RPMI7951 (cell line): ENCODE data around the gene RITA1. TPM values are rescaled to one million over a fixed set of nuclear protein-coding genes. Genes with fewer than 3 reads are reported as not detected.
"Not testable (repeated sequence)": the region's sequence is repeated elsewhere in the genome, so short reads cannot be mapped to it uniquely, and the experiment has no call there.

Experiments used
- DNase-seq: peaks from one replicate; pipeline ENCODE4 v3.0.0-alpha.2; 2012; ENCODE audit warnings: low read depth
- total RNA-seq: library from RNA; depleted of rRNA; stranded (reverse); fragments of >200 nt; shearing (Covaris generic); gene quantifications from 2 replicates; pipeline ENCODE4 v1.2.3, GENCODE V29; 2014; rRNA removed

The RITA1 gene, protein sequence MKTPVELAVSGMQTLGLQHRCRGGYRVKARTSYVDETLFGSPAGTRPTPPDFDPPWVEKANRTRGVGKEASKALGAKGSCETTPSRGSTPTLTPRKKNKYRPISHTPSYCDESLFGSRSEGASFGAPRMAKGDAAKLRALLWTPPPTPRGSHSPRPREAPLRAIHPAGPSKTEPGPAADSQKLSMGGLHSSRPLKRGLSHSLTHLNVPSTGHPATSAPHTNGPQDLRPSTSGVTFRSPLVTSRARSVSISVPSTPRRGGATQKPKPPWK
- total RNA-seq = 39.5 and 43.0 TPM in 2 replicates

DNA sequence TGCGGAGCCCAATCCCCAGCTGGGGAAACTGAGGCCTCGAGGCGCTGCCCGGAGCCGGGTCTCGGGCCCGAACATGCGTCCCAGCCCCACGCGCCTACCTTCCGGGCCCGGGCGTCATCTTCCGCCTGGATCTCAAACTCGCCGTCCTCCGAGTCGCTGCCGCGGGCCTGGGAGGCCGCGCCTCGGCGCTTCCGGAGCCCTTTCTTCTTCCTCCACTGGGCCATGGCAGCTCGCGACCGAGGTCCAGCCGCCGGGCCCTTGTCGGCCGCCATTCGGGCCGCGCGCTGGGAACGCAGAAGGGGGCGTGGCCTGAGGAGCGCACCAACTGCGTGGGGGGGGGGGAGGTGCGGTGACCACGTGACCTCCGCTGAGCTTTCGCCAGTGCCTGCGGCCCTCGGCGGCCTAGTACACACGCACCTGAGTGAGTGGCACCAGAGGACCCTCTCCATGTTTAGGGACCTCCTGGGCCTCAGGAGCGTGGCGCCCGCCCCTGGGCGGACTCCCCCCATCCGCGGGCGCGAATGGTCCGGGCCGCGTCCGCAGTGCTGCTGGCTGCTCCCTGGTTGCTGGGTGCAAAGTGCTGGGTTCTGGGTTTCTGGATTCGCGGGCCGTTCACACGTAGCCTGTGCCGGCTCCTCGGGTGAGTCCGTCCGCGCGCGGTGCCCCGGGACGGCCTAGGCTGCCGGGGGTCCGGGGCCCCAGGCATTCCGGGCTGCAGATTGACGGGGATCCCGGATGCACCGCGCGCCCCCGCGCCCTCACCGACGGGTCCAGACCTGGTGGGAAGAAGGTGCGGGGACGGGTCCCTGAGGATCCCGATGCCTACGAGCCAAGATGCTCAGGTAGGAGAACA, at the start of gene RITA1, which contains the start of gene DDX54:
TSS of gene RITA1 (plus strand) at position 542 of the 853 bp plus-strand sequence. CDS start 1,026 bp downstream, outside the sequence.
TSS of gene DDX54 (minus strand) at position 299 of the 853 bp plus-strand sequence. CDS start at position 272, 27 bp downstream.
- peak; percentile 68 for DNase-seq

DNA sequence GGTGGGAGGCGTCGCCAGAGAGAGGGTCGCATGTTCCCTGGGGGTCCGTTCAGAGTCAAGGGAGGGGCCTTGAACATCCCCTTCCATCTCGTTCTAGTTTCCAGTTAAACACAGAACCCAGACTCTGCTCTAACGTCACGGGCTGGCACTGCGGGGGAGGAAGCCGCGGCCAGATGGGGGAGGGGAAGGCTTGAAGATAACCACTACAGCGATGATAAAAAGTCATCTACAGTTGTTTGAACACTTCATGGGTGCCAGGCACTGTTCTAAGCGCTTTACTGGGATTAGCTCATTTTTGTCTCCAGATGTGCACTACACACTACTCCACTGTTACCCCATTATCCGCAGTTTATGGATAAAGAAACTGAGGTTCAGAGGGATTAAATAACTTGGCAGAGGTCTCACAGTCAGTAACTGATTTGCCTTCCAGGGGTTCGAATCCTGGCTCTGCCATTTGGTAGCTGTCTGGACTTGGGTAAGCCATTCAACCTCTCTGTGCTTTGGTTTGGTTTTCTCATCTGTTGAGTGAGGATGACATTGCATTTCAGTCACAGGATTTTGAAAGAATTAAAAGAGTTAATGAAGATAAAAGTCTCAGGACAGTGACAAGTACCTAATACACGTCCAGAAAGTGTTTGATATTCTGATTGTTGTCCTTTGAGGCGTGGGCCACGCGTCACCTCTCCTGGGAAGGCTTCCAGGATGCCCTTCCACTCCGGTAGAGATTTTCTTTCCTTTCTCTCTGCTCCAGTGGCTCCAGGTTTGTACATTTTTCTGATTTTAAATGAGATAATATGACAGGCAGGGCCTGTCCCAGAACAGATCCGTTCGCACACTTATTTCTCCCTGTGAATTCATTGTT, 49.2 kb upstream of the RITA1 start:
- DNase-seq = no peak

DNA sequence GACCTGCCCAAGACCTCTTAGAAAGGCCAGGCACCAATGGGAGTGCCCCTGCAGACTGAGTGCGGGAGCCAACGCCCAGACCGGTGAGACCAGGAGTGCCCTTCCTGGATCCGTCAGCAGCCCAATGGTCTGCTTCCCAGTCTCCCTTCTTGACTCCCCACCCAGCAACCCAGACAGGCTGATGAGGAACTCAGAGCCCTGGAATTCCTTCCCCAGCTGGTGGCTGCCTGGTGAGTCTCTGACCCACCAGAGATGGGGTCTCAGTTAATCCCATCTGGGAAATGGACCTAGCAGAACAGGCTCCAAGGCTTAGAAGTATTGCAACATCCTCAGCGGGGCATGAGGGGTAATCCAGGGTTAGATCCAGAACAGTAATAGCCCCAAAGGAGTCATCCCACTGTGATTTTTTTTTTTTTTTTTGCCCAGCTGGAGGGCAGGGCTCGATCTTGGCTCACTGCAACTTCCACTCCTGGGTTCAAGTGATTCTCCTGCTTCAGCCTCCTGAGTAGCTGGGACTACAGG, 48.5 kb upstream of the RITA1 start:
- no peak for DNase-seq

DNA sequence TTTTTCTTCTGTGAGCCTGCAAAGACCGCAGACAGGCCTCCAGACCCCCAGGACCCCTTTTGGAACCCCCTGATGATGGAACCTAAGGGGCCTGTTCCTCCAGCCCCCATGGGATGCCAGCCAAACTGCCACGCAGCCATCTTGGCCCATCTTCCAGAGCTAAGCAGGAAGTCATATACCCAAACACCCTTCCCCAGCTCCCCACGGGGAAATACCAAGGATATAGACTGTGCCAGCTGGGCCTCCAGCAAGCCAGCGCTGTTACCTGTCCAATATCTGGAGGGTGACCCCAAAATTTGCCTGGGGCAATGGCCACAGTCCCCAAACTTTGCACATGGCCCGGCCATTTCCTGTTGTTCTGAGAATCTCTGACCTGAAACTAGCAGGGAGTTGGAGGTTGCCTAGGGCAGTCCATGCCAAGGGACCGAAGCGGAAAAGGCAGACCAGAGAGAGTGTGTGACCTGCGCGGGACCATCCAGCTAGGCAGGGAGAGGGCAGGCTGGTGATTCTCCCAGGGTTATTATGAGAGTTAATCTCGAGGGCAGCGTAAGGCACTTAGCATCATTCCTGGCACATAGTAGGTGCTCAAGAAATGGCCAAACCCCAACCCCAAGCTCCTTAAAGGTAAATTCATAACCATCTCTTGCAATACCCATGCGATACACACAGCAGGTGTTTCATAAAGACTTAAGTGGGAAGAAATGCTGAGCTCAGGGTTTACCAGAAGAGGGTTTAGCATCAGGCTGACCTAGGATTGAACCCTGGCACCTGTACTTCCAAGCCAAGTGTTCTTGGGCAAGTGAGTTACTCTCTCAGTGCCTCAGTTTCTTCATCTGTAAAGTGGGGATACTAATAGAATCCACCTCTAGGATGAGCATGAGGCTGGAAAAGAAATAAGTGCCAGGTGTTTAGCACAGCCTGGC, 47.4 kb upstream of the RITA1 start:
- DNase-seq = no peak

DNA sequence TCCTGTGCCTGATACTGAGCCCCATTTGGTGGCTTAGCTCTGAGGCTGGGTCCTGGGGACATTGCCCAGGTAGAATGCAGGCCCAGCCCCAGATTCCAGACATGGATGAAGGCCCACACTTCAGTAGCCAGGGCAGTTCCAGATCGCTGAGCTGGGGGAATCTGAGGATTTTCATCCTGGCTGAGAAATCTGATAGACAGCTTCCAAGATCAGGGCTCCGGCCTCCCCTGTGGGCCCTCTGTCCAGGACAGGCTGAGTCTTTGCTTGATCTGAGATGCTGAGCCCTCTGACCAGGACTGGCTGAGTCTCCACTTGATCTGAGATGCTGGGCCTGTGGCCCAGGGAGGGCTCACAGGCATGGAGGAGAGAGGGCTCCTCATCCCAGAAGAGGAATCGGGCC, 46.7 kb upstream of the RITA1 start:
- no peak for DNase-seq

DNA sequence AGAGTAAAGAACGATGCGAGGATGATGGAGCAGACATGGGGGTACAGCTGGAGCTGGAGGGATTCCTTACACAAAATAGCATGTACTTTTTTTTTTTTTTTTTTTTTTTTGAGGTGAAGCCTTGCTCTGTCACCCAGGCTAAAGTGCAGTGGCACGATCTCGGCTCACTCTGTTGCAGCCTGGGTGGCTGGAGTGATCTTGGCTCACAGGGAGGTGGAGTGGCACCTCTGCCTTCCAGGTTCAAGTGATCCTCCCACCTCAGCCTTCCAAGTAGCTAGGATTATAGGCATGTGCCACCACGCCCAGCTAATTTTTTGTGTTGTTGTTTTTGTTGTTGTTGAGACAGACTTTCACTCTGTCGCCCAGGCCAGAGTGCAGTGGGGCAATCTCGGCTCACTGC, 44.8 kb upstream of the RITA1 start:
- DNase-seq = no peak

DNA sequence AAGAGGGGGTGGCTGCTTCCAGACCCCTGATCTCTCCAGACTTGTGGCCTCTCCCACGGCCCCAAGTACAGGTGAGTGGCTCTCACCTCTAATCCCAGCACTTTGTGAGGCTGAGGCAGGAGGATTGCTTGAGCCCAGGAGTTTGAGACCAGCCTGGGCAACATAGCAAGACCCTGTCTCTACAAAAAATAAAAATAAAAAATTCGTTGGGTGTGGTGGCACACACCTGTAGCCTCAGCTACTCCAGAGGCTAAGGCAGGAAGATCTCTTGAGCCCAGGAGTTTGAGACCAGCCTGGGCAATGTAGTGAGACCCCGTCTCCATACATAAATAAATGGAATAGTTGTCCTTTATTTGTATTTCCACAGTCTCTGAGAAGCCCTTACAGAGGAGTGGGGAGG, 43.8 kb upstream of the RITA1 start:
- DNase-seq = not testable (repeated sequence)

DNA sequence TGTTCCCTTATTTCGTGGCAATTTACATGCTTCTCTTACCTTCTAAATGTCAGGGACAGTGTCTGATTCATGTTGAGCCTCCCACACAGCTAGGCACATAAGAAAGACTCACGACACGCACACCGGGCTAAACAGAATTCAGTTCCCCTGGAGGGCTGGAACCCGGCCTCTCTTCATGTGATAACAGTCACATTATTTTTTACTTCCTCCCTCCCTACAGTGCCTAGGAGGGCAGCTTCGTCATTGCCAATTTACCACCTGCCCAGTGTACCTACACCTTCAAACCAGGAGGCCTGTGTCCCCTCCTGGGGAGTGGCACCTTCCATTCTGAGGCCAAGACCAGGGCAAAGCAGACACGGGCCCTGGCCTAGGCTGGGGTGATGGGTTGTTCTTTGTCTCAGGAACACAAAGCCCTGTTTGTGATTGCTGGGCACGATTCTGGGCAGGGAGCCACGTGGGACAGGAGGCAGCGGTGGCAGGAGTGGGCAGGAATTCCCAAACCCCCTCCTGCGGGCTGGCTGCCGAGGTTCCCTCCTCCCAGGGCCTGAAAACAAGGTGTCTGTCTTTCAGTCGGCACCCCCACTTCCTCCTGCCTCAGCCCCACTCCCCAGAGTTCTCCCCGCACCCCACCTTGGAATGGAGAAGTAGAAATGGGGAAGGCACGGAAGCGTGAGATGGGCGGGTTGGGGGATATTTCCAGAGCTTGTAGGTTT, 43.2 kb upstream of the RITA1 start:
- no peak for DNase-seq

DNA sequence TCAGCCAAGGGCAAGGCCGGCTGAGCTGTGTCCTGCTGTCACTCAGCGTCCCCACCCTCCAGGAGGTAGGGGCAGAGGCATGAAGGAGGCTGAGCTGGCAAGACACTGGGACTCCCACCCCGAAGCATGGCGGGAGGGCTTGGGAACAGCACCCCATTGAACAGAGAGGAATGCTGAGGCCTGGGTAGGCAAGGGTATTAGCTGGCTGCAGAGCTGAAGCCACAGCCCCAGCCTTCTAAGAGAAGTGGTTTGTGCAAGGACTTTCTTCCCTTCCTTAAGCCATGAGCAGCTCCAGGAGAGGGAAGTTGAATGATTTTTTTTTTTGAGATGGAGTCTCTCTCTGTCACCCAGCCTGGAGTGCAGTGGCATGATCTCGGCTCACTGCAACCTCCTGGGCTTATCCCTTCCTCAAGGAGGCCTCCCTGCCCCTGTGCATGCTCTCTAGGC, 42.6 kb upstream of the RITA1 start:
- no peak for DNase-seq

DNA sequence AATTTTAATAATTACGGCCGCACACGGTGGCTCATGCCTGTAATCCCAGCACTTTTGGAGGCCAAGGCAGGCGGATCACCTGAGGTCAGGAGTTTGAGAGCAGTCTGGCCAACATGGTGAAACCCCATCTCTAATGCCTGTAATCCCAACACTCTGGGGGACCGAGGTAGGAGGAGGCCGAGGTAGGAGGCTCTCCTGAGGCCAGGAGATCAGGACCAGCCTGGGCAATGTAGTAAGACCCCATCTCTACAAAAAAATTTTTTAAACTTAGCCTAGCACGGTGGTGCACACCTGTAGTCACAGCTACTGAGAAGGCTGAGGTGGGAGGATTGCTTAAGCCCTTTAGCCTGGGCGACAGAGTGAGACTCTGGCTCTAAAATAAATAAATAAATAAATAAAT, 41.6 kb upstream of the RITA1 start:
- no peak for DNase-seq

DNA sequence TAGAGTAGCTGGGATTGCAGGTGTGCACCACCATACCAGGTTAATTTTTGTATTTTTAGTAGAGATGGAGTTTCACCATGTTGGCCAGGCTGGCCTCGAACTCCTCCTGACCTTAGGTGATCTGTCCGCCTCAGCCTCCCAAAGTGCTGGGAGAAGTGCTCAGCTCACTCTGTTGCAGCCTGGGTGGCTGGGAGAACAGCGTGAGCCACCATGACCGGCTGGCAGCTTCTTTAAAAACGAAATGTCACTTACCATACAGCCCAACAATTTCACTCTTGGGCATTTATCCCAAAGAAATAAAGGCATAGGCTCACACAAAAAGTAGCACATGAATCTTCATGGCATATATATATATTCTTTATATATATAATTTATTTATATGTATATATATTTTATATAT, 40.7 kb upstream of the RITA1 start:
- DNase-seq = no peak

DNA sequence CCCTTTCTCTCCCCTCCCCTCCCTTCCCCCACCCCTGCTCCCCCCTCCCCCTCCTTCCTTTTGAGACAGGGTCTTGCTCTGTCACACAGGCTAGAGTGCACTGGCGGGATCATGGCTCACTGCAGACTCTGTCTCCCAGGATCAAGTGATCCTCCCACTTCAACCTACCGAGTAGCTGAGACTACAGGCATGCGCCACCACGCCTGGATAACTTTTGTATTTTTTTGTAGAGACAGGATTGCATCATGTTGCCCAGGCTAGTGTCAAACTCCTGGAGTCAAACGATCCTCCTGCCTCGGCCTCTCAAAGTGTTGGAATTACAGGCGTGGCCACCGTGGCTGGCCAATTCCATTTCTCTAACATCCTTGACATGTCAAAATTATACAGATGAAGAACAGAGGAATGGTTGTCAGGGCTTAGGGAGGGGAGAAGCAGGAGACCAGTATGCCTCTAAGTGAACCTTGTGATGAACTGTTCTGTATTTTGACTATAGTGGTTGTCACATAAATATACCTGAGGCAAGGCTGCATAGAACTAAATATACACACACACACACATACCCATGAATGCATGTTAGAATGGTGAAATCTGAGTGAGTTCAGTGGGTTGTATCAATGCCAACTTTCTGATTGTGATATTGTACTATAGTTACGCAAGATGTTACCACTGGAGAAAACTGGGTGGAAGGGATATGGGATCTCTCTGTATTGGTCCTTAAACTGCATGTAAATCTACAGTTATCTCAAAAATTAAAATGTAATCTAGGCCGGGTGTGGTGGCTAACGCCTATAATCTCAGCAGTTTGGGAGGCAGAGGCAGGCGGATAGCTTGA, 39.6 kb upstream of the RITA1 start:
- no peak for DNase-seq

DNA sequence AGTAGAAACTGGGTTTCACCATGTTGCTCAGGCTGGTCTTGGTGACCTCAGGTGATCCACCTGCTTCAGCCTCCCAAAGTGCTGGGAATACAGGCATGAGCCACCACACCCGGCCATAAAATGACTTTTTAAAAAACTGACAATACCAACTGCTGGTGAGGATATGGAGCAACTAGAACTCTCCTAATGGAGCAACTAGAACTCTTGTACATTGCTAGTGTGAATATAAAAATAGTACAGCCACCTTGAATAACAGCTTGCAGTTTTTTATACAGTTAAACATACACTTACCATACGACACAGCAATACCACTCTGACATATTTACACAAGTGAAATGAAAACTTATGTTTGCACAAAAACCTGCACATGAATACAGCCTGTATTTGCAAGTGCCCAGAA, 38.5 kb upstream of the RITA1 start:
- DNase-seq = no peak

DNA sequence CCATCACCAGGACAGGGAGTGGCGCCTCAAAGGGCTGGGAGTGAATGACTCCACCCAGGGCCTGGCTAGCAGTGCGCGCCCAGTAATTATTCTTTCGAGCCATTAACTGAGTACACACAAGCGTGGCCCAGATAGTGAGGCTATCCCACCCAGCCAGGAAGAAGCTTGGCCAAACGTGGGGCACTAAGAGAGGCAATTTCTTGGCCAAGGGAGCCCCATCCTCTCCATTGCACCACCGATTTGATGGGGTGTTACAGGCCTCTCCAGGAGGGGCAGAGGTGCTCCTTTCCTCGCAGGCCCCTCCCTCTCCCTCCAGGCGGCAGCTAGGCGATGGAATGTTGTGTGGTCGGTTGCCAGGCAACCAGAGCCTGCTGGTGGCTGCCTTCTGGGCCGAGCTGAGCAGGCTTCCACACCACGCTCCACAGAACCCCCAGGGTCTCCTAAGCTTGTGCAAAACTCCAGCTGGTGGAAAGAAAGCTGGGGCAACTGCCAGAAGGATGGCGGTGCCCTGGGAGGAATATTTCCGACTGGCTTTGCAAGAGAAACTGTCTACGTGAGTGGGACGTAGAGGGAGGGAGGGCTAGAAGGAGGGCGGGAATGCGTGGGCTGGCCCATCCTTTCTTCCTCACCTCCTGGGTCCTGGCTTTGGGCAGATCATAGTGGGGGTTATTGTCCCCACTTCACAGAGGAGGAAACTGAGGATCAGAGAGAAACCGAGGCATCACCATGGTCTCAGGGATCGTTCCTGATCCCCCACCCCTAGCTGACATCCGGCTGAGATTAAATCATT, 36.0 kb upstream of the RITA1 start, which contains the start of gene CFAP73:
TSS of gene CFAP73 (plus strand) at position 364 of the 790 bp plus-strand sequence. CDS start at position 498, 134 bp downstream.
- DNase-seq = peak; percentile 93

DNA sequence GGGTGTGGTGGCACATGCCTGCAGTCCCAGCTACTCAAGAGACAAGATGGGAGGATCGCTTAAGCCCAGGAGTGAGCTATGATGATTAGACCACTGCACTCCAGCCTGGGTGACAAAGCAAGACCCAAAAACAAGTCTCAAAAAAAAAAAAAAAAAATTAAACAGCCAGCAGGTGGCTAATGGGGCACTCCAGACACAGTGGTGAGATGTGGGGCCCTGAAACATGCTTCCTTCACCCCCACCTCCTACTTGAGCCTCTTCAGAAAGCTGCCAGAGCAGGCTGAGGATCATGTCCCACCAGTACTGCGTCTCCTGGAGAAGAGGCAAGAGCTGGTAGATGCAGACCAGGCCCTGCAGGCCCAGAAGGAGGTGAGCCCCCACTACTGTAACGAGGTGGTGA, 33.9 kb upstream of the RITA1 start:
- DNase-seq = no peak

DNA sequence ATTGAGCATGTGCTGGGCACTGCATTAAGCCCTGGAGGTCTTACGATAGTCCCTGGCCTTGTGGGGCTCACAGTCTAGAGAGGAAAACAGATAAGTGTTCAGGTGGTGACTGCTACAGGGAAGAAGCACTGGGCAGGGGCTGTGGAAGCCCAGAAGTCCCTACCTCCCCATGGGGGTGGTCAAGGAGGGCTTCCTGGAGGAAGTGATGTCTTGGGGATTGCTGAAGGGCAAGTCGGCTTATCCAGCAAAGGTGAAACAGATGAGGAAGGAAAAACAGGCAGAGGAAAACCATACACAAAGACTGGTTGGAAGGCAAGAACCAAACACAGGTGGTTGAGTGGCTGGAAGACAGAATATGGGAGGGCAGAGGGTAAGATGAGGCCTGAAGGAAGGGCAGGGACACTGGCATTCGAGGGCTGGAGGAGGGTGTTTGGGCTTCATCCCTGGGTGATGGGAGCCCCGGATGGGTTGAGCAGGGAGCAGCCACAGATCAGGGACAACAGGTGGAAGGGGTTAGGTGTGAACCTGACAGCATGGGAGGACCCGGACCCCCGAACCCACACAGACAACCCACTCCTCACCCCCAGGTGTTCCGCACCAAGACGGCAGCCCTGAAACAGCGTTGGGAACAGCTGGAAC, 33.2 kb upstream of the RITA1 start:
- no peak for DNase-seq
